Cortex of kidney (tissue), 1 donor: ENCODE measurements around the gene RUSC1.
"Not testable (repeated sequence)": the region's sequence is repeated elsewhere in the genome, so short reads cannot be mapped to it uniquely, and the experiment has no call there.

Source experiments
- DNase-seq: peaks from one replicate; lab custom pipeline; 2025; lab: John Stamatoyannopoulos, UW

Gene RUSC1, protein sequence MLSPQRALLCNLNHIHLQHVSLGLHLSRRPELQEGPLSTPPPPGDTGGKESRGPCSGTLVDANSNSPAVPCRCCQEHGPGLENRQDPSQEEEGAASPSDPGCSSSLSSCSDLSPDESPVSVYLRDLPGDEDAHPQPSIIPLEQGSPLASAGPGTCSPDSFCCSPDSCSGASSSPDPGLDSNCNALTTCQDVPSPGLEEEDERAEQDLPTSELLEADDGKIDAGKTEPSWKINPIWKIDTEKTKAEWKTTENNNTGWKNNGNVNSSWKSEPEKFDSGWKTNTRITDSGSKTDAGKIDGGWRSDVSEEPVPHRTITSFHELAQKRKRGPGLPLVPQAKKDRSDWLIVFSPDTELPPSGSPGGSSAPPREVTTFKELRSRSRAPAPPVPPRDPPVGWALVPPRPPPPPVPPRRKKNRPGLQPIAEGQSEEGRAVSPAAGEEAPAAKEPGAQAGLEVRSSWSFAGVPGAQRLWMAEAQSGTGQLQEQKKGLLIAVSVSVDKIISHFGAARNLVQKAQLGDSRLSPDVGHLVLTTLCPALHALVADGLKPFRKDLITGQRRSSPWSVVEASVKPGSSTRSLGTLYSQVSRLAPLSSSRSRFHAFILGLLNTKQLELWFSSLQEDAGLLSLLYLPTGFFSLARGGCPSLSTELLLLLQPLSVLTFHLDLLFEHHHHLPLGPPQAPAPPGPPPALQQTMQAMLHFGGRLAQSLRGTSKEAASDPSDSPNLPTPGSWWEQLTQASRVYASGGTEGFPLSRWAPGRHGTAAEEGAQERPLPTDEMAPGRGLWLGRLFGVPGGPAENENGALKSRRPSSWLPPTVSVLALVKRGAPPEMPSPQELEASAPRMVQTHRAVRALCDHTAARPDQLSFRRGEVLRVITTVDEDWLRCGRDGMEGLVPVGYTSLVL

DNA sequence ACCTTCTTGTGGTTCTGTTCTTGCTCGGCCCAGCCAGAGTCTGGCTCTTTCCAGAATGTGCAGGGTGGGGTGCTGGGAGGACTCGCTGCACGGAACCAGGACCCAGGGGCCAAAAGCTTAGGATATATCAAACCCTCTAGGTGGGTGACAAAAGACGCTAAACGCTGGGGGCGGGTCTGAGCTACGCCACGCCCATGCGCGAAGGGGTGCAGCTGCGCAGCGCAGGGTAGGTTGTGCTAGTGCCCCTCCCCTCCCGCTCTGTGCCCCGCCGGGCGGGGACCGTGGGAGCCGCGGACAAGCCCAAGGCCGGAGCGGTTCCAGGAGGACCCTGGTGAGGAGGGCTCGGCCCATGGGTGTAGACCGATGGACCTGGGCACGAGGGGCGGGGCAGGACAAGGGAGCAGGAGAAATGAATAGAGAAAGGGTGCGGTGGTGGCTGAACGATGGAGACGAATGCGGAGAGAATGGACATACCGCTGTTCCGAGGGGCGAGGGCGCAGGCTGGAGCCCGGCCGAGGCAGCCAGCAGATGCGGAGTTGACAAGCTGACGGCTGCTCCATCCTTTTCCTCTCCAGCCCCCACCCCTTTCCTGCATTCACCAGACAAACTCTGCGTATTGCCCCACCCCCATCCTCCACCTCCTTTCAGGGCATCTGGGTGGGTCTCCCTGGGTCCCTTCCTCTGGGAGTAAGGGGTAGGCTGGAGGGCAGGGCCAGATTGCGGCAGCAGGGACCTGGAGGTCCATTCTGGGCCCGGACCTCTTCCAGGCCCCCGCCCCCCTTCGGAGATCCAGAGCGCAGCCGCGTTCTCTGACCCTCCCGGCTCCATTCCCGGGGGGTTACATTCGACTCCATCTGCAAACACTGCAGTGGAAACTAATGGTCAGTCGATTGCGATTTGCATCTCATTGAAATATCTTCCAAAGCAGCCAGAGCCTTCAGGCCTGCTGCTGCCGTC, at the start of gene RUSC1:
Gene RUSC1, plus strand, starts transcription at position 234 of the 957 bp plus-strand sequence. CDS start 880 bp downstream, outside the sequence.
- no peak for DNase-seq

- no peak for DNase-seq
Measured at GRCh38 chr1:155272466-155273342, 48.0 kb upstream of the RUSC1 start.

DNA sequence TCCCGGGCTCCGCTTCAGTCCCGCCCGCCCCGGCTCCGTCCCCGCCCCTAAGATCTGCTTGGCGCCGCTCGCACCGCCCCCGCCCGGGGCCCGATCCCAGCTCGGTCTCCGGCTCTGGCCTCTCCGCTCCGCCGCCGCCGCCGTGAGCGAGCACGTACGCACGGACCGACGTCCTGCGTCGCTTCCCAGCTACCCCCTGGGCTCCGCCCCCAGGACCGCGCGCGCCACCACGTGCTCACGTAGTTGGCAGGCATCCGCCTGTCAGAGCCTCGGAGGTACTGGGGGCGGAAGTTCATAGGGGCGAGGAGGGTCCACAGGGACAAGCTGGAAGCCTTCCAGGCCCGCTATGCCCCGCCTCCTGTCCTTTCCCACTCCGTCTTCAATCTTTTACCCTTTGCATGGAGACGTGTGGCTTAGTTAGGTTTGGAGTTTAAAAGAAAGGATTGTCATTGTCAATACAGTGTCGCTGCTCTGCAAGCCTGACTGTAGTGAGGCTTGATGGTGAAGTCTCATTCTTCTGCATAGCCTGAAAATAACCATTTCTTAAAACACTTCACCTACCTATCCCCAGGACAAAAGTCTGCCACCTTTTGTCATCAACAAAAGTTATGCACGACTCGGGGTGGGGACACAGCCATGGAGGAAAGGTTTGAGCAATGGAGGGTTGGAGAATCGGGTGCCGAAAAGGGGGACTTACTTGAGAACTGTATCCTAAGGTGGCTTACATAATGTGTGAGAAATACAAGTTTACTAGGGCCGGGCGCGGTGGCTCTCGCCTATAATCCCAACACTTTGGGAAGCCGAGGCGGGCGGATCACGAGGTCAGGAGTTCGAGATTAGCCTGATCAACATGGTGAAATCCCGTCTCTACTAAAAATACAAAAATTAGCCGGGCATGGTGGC, 47.1 kb upstream of the RUSC1 start, which contains the start of gene CLK2:
Gene CLK2, minus strand, starts transcription at position 162 of the 903 bp plus-strand sequence. CDS start 2,527 bp downstream, outside the sequence.
- DNase-seq = peak; percentile 39

GRCh38 chr1:155277070-155277901, 43.4 kb upstream of the RUSC1 start, which contains the start of gene HCN3:
HCN3 (plus strand) TSS chr1:155277463; CDS start chr1:155277591, 128 bp downstream.
- peak; percentile 51 for DNase-seq

DNA sequence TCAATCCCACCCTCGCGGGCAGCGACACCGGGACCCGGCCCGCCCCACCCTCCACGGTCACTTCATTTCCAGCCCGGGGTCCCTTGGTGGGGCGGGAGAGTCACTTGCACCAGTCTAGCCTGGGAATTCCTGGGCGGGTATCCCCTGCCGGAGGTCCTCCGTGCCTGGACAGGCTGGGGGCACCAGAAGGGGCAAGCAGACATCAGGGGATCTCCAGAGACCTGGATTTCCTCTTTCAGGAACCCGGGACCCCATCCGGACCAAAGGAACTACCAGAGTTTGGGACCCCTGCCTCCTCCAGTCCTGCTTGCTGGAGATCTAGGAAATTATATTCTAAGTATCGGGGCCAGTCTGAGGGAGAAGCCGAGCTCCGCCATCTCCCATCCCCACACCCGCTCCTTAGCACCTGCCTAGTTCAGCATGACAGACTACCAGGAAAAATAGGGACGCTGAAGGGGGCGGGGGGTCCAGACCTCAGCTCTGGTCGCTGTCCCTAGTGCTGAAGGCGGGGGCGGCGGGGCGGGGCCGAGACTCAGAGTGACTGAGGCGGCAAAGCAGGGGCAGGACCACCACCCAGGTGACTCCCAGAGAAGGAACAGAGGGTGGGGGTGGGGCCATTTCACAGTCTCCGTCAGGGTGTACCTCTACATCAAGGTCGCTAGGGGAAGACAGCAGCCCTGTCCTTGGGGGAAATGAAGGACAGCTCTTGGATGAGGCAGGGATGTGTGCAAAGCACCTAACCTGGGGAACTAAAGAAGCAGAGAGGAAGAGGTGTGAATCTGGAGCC, 42.6 kb upstream of the RUSC1 start:
- DNase-seq = no peak

- no peak for DNase-seq
Measured at GRCh38 chr1:155278689-155279160, 42.0 kb upstream of the RUSC1 start.

GRCh38 chr1:155279268-155279667, 41.4 kb upstream of the RUSC1 start:
- DNase-seq = no peak

GRCh38 chr1:155282488-155283091, 38.1 kb upstream of the RUSC1 start:
- no peak for DNase-seq

- no peak for DNase-seq
Measured at GRCh38 chr1:155284476-155284875, 36.2 kb upstream of the RUSC1 start.

- no peak for DNase-seq
Measured at GRCh38 chr1:155285063-155285462, 35.6 kb upstream of the RUSC1 start.

DNA sequence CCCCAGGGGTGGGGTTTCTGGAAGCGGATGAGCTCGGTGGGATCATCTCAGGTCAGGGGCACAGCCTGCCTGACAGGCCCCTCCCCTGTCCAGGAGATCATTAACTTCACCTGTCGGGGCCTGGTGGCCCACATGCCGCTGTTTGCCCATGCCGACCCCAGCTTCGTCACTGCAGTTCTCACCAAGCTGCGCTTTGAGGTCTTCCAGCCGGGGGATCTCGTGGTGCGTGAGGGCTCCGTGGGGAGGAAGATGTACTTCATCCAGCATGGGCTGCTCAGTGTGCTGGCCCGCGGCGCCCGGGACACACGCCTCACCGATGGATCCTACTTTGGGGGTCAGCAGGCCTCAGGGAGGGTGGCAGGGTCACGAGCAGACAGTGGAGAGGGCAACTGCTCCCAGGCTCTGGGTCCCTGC, 35.1 kb upstream of the RUSC1 start:
- no peak for DNase-seq

DNA sequence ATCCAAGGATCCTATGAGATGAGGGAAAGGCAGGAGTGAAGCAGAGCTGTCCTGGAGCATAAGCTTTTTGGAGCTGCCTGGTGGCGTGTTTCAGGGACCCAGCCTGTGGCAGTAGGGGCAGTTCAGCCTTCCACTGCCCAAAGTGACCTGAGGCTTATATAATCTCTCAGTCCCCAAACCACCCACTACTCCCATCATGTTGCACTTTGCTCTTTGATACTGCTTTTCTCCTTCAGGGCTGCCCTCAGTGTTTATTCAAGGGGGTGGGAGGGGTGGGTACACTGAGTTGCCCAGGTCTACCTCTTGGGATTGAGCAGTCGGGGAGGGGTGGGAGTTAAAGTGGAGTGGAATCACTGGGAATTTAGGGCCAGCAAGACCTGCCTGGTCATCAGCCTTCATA, 34.1 kb upstream of the RUSC1 start:
- no peak for DNase-seq

- no peak for DNase-seq
Measured at GRCh38 chr1:155287987-155288543, 32.6 kb upstream of the RUSC1 start.

GRCh38 chr1:155291006-155291405, 29.7 kb upstream of the RUSC1 start:
- DNase-seq = not testable (repeated sequence)

GRCh38 chr1:155293086-155293749, 27.5 kb upstream of the RUSC1 start:
- DNase-seq = no peak

GRCh38 chr1:155294520-155295182, 26.0 kb upstream of the RUSC1 start:
- DNase-seq = no peak
